ENCODE measurements around the gene CREG2. TPM values are rescaled to one million over a fixed set of nuclear protein-coding genes. Genes with fewer than 3 reads are reported as not detected.
A peak's percentile ranks its signal among the peaks of the same experiment; 100 is the strongest.

CREG2 gene
- total RNA-seq, 1 donor from 2014 or later = not detected

GRCh38 chr2:101408925-101409324, 21.6 kb upstream of the CREG2 start:
- DNase-seq (no peak), ATAC-seq (no peak)
- TF ChIP-seq CTCF (IDR thresholded peaks at IDR 0.05) = no peak
- Histone ChIP-seq H3K36me3 (no peaks in the 10 kb centered on the region), H3K27ac (no peak overlapping the region), H3K4me1 (no peaks in the 10 kb centered on the region), H3K9me3 (no peaks in the 10 kb centered on the region), H3K4me3 (no peak overlapping the region), H3K27me3 (no peaks in the 10 kb centered on the region)
- intact Hi-C loops (cut with DNase I) = no loop called here

- DNase-seq (no peak), ATAC-seq (peak; percentile 31)
- Histone ChIP-seq H3K4me3 (no peak overlapping the region), H3K27me3 (no peaks in the 10 kb centered on the region), H3K9me3 (no peaks in the 10 kb centered on the region), H3K4me1 (no peaks in the 10 kb centered on the region), H3K27ac (no peak overlapping the region), H3K36me3 (no peaks in the 10 kb centered on the region)
- intact Hi-C loops (cut with DNase I) = no loop called here
- TF ChIP-seq CTCF (IDR thresholded peaks at IDR 0.05) = no peak
Observed at GRCh38 chr2:101405351-101405899, 18.1 kb upstream of the CREG2 start.

- H3K27ac ChIP-seq = no peak overlapping the region
- TF ChIP-seq CTCF (IDR thresholded peaks at IDR 0.05) = no peak
- H3K27me3 ChIP-seq = peaks cover under 1% of the 10 kb centered on the region
Observed at GRCh38 chr2:101403745-101404144, 16.4 kb upstream of the CREG2 start.

GRCh38 chr2:101402630-101403029, 15.3 kb upstream of the CREG2 start:
- intact Hi-C loops (cut with DNase I) = no loop called here
- Histone ChIP-seq H3K36me3 (no peaks in the 10 kb centered on the region), H3K4me3 (no peak overlapping the region), H3K27me3 (peaks cover 11% of the 10 kb centered on the region), H3K27ac (no peak overlapping the region), H3K4me1 (no peaks in the 10 kb centered on the region), H3K9me3 (no peaks in the 10 kb centered on the region)
- no peak for ATAC-seq
- DNase-seq = no peak
- TF ChIP-seq CTCF (IDR thresholded peaks at IDR 0.05) = no peak

More at GRCh38 chr2:101403745-101404144, 16.4 kb upstream of the CREG2 start:
- ATAC-seq (no peak), DNase-seq (no peak)
- intact Hi-C loops (cut with DNase I) = no loop called here
- Histone ChIP-seq H3K36me3 (no peaks in the 10 kb centered on the region), H3K4me3 (no peak overlapping the region), H3K9me3 (no peaks in the 10 kb centered on the region), H3K4me1 (no peaks in the 10 kb centered on the region)

GRCh38 chr2:101401906-101402305, 14.6 kb upstream of the CREG2 start:
- Histone ChIP-seq H3K4me3 (no peak overlapping the region), H3K36me3 (no peaks in the 10 kb centered on the region), H3K27ac (no peak overlapping the region), H3K27me3 (peaks cover 13% of the 10 kb centered on the region), H3K9me3 (no peaks in the 10 kb centered on the region), H3K4me1 (no peaks in the 10 kb centered on the region)
- no peak for TF ChIP-seq CTCF (IDR thresholded peaks at IDR 0.05)
- intact Hi-C loops (cut with DNase I) = no loop called here
- DNase-seq (no peak), ATAC-seq (no peak)

GRCh38 chr2:101401326-101401665, 14.0 kb upstream of the CREG2 start:
- no peak overlapping the region for H3K27ac ChIP-seq
- H3K4me3 ChIP-seq = no peak overlapping the region
- no peaks in the 10 kb centered on the region for H3K9me3 ChIP-seq
- peaks cover 13% of the 10 kb centered on the region for H3K27me3 ChIP-seq
- H3K36me3 ChIP-seq = no peaks in the 10 kb centered on the region
- ATAC-seq (no peak), DNase-seq (no peak)
- intact Hi-C loops (cut with DNase I) = no loop called here
- H3K4me1 ChIP-seq = no peaks in the 10 kb centered on the region
- TF ChIP-seq CTCF (IDR thresholded peaks at IDR 0.05) = no peak

Measured in upper lobe of right lung (tissue), 1 donor.